Dedifferentiated amniotic fluid mesenchymal stem cell (primary cell): Measurements from ENCODE around the gene FBLN1.

Source experiments
- DNase-seq: peaks from one replicate; pipeline ENCODE4 v3.0.0-alpha.2; 2016; ENCODE audit errors: extremely low spot score

FBLN1 gene

GRCh38 chr22:45640941-45641621 is 138.4 kb downstream of the FBLN1 start:
- no peak for DNase-seq

GRCh38 chr22:45642986-45643385 is 140.3 kb downstream of the FBLN1 start:
- DNase-seq = no peak

- DNase-seq = no peak
These were observed 142.0 kb downstream of the FBLN1 start for GRCh38 chr22:45644714-45645113.

GRCh38 chr22:45645150-45645525 is 142.5 kb downstream of the FBLN1 start:
- DNase-seq = no peak

DNA sequence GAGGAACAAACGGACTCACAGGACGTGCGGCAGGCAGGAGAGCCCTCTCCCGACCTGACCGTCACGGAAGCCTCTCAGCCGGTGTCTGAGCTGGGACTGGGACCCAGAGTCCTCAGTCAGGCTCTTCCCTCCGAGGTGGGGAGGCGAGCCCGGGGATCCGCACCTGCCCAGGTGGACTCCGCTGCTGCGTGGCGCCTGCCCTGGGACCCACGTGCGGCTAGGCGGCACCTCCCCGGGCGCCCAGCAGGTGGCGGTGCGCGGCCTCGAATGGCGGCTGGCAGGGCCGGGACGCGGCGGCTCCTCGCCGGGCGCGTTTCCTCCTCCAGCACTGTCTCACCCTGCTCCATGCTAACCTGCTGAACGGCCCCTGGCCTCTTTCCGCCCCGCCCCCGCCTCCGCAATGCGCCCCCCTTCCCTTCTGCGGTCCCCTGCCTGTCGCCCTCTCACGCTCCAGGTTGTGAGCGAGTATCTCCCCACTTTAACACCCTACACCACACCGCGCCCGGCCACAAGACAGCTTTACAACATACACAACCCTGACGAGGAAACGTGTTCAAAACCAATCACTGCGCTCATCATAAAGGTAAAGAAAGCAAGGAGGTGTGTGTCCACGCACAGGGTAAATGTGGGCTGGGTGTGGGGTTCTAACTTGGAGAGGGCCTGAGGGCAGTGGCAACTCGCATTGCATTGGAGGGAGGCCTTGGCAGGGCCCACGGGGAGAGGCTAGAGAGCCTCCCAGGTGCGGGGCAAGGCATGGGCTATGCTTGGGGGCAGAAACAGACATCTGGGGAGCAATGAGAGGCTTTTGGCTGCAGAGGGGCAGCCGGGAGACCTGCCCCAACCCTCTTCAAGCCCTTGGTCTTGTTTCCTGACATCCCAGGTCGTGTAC is 143.1 kb downstream of the FBLN1 start:
- no peak for DNase-seq

DNA sequence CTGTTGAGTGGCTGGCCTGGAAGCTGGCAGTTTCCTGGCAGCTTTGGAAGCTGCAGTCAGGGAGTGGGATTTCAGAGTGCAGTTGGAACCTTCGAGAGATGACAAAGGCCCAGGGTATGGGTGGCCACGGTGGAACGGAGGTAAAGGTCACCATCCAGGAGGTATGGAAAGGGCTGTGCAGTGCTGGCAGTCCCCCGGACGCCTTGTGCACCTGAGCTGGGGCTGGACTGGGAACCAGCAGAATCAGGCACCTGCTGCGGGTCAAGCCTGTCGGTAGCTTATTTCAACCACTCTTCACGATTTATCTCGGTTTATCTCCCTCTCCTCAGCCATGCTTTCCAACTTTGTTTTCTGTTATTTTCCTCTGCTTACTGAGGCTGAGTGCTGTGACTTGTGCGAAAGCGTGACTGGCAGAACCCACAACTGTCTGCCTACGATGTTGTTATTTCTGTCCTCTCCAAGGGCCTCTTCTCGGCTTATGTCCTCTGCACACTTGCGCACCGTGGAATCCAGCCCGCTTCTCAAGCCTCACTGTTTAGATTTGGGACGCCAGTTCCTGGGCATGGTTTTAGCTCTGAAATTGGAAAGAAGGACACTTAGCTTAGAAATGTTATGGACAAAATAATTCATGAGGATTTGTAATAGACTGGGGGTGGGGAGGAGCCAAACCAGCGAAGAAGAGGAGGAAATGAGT is 145.0 kb downstream of the FBLN1 start:
- DNase-seq = no peak

- DNase-seq = no peak
These were observed 145.8 kb downstream of the FBLN1 start for GRCh38 chr22:45648301-45649117.

- no peak for DNase-seq
These were observed 147.1 kb downstream of the FBLN1 start for GRCh38 chr22:45649809-45650208.

DNA sequence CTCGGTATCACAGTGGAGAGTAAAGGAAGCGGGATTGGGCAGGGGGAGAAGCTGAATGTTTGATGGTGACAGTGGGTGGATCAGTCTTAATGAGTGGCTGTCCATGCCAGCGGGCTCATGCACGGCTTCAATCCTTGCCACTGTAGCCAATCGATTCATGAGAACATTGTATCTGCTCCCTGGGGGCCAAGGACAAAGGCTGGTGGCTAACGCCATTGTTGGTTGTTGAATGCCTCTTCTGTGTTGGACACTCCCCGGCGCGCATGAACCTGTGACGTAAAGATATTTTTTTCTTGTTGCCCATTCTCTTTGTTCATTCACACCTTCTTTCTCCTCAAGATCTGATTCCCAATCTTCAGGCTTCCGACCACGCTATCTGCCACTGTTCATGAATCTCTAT is 148.0 kb downstream of the FBLN1 start:
- DNase-seq = no peak
